PFSK-1 (cell line): ENCODE measurements around the gene CDH3.

Experiments
- FOXP2 ChIP-seq: optimal IDR thresholded peaks from 2 replicates; pipeline ENCODE3; 2011; ENCODE audit warnings: borderline replicate concordance, control low read depth, inconsistent platforms; ENCODE audit not compliant: insufficient read depth; ENCODE audit errors: extremely low read length, extremely low read depth
- POLR2AphosphoS5 ChIP-seq: IDR thresholded peaks from 2 replicates; pipeline ENCODE4 v1.6.1; 2012; ENCODE audit warnings: low read depth, mild to moderate bottlenecking, control low read depth, low read length, moderate library complexity
- REST ChIP-seq, 2 experiments: IDR thresholded peaks; 2 replicates each; pipeline versions ENCODE4 v1.6.1 to v1.8.0; 2011 to 2012; ENCODE audit warnings: low read depth in 2 of 2, low read length in 2 of 2, control low read depth in 1 of 2, inconsistent platforms in 1 of 2, mild to moderate bottlenecking in 1 of 2, moderate library complexity in 1 of 2; ENCODE audit not compliant: insufficient read depth in 1 of 2
- SIN3A ChIP-seq: IDR thresholded peaks from 2 replicates; pipeline ENCODE4 v1.6.1; 2012; ENCODE audit warnings: mild to moderate bottlenecking, low read length, moderate library complexity, borderline replicate concordance; ENCODE audit not compliant: insufficient read depth
- TAF1 ChIP-seq: IDR thresholded peaks from 2 replicates; pipeline ENCODE4 v1.6.1; 2012; ENCODE audit warnings: low read length, control low read depth, borderline replicate concordance; ENCODE audit not compliant: insufficient read depth

CDH3 gene

GRCh38 chr16:68744744-68745280, 99.7 kb downstream of the CDH3 start:
- no peak for TF ChIP-seq REST (IDR thresholded peaks at IDR 0.05; ENCODE audit: insufficient read depth in 1 of 2, low read depth in 2 of 2, low read length in 2 of 2)
- no peak for TF ChIP-seq TAF1
- no peak for TF ChIP-seq FOXP2
- no peak for TF ChIP-seq POLR2AphosphoS5
- no peak for TF ChIP-seq SIN3A

GRCh38 chr16:68746951-68747350, 101.8 kb downstream of the CDH3 start:
- TF ChIP-seq FOXP2 (no peak), SIN3A (no peak), TAF1 (no peak), REST (IDR thresholded peaks at IDR 0.05; ENCODE audit: insufficient read depth in 1 of 2, low read depth in 2 of 2, low read length in 2 of 2) (no peak), POLR2AphosphoS5 (no peak)

GRCh38 chr16:68749432-68749831, 104.3 kb downstream of the CDH3 start:
- TF ChIP-seq REST (IDR thresholded peaks at IDR 0.05; ENCODE audit: insufficient read depth in 1 of 2, low read depth in 2 of 2, low read length in 2 of 2) (no peak), SIN3A (no peak), FOXP2 (no peak), TAF1 (no peak), POLR2AphosphoS5 (no peak)
